ENCODE data around the gene ASIC2. TPM values are rescaled to one million over a fixed set of nuclear protein-coding genes. Genes with fewer than 3 reads are reported as not detected.

The ASIC2 gene
- total and polyA plus RNA-seq, 10 donors, result not detected

GRCh38 chr17:33297643-33298042 is 4.5 kb upstream of the ASIC2 start:
- Histone ChIP-seq H3K9me3 (peaks cover 0 to 11% (median 3%) of the 10 kb centered on the region in 8 donors), H3K4me1 (peaks cover 0 to 7% (median 2%) of the 10 kb centered on the region in 6 donors), H3K4me3 (no peak overlapping the region), H3K36me3 (no peaks in the 10 kb centered on the region), H3K27me3 (replicated peaks in 1 of 7) (peaks cover 0 to 46% (median 24%) of the 10 kb centered on the region in 7 donors), H3K27ac (no peak overlapping the region)
- TF ChIP-seq CTCF (IDR thresholded peaks at IDR 0.05 in 8 of 11, conservative IDR thresholded peaks at IDR 0.05 in 3 of 11) (no peak), POLR2A (IDR thresholded peaks at IDR 0.05) (no peak), POLR2AphosphoS5 (IDR thresholded peaks at IDR 0.05) (no peak)
- intact Hi-C loops (cut with DNase I; ENCODE audit: low total_unique reads), result no loop called here
- DNase-seq, result no peak
- 76 to 88% (median 86%) methylated on average over 4 of the region's 4 CpGs for WGBS, 5 donors

- Histone ChIP-seq H3K9me3 (peaks cover 0 to 11% (median 3%) of the 10 kb centered on the region in 8 donors), H3K27ac (no peak overlapping the region), H3K36me3 (no peaks in the 10 kb centered on the region), H3K27me3 (replicated peaks in 1 of 7) (peaks cover 0 to 72% (median 48%) of the 10 kb centered on the region in 7 donors), H3K4me1 (peaks cover 0 to 22% (median 13%) of the 10 kb centered on the region in 6 donors), H3K4me3 (no peak overlapping the region)
- WGBS, 5 donors, result 5 to 10% (median 8%) methylated on average over 1 of the region's 1 CpG
- TF ChIP-seq POLR2A (IDR thresholded peaks at IDR 0.05) (no peak), POLR2AphosphoS5 (IDR thresholded peaks at IDR 0.05) (no peak), CTCF (IDR thresholded peaks at IDR 0.05 in 8 of 11, conservative IDR thresholded peaks at IDR 0.05 in 3 of 11) (no peak)
- intact Hi-C loops (cut with DNase I; ENCODE audit: low total_unique reads), result no loop called here
- no peak for DNase-seq
Observed at GRCh38 chr17:33294994-33295393, 1.9 kb upstream of the ASIC2 start.

GRCh38 chr17:33292201-33292980 is 704 bp downstream of the ASIC2 start:
- 0 to 4% (median 2%) methylated on average over 27 to 72 of the region's 72 CpGs for WGBS, 5 donors
- H3K27me3 ChIP-seq (replicated peaks in 1 of 7), result peaks cover 0 to 94% (median 51%) of the 10 kb centered on the region in 7 donors

GRCh38 chr17:33291248-33292200 is 1.6 kb downstream of the ASIC2 start:
- H3K36me3 ChIP-seq, result no peaks in the 10 kb centered on the region
- no peaks in the 10 kb centered on the region for H3K9me3 ChIP-seq
- H3K4me1 ChIP-seq, result peaks cover 0 to 22% (median 13%) of the 10 kb centered on the region in 6 donors
- H3K27ac ChIP-seq, result no peak overlapping the region
- no peak for TF ChIP-seq CTCF (IDR thresholded peaks at IDR 0.05 in 8 of 11, conservative IDR thresholded peaks at IDR 0.05 in 3 of 11)
- no peak for TF ChIP-seq POLR2AphosphoS5 (IDR thresholded peaks at IDR 0.05)
- no peak for TF ChIP-seq POLR2A (IDR thresholded peaks at IDR 0.05)
- intact Hi-C loops (cut with DNase I; ENCODE audit: low total_unique reads), result no loop called here
- H3K27me3 ChIP-seq (replicated peaks in 1 of 7), result peaks cover 0 to 92% (median 51%) of the 10 kb centered on the region in 7 donors
- DNase-seq, result peak; percentile 70
- peak overlapping the region in 3 of 8 donors; percentile 17 to 54 (median 21) for H3K4me3 ChIP-seq
- 2 to 6% (median 3%) methylated on average over 27 to 104 of the region's 104 CpGs for WGBS, 5 donors

More at GRCh38 chr17:33292201-33292980, 704 bp downstream of the ASIC2 start:
- Histone ChIP-seq H3K36me3 (no peaks in the 10 kb centered on the region), H3K9me3 (no peaks in the 10 kb centered on the region), H3K4me1 (peaks cover 0 to 22% (median 13%) of the 10 kb centered on the region in 6 donors), H3K4me3 (peak overlapping the region in 3 of 8 donors; percentile 6 to 54 (median 13)), H3K27ac (no peak overlapping the region)
- no peak for TF ChIP-seq POLR2A (IDR thresholded peaks at IDR 0.05)
- no peak for DNase-seq
- intact Hi-C loops (cut with DNase I; ENCODE audit: low total_unique reads), result no loop called here
